Dermis microvascular lymphatic vessel endothelial cell (primary cell): ENCODE measurements around the gene APOF. TPM values are rescaled to one million over a fixed set of nuclear protein-coding genes. Genes with fewer than 3 reads are reported as not detected.
"Not testable (repeated sequence)": the region's sequence is repeated elsewhere in the genome, so short reads cannot be mapped to it uniquely, and the experiment has no call there.

Source experiments
- DNase-seq, 2 donors: peaks; one replicate each; pipeline versions ENCODE4 v3.0.0 to v3.0.0-alpha.2; 2010; ENCODE audit warnings: low read depth in 2 of 2
- total RNA-seq: library from RNA; depleted of rRNA; stranded (reverse); fragments of >200 nt; gene quantifications from 2 replicates; pipeline ENCODE4 v1.2.1, GENCODE V29; 2014

The APOF gene
- total RNA-seq, 1 donor from 2014 or later, result not detected

DNA sequence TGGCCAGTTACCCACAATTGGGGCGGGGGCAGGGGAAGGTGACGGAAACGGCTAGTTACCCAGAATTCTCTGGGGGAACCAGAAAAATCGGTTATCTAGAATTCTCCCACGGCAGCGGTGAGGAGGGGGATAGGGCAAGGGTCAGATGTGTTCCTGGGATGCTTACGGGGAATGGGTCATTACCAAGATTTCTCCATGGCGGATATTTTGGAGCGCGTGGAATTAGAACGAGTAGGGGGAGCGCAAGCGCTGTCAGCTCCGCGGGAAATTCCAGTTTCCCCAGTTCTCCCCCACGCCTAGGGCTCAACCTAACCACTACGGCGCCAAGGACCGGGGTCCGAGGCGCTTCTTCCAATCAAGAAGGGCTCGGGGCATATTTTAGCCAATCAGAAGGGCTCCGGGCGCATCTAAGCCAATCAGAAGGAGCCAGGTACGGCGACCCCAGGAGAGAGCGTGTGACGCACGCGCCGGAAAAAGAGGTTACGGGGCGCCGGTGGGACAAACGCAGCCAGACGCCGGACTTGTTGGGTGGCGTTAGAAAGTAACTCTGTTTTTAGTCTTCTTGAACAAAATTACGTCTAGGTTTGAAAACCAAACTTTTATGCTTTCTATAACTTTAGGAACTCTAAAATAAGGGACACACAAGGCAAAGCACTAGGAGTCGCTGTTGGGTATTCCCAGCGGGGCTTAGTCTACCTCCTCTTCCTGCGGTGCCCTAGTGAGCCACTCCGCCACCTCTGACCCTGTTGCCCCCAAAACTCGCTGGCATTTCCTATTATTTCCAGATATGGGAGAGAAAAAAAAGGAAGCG lies 28.8 kb downstream of the APOF start, which contains the start of gene PAN2:
Gene PAN2, minus strand, starts transcription at position 322 of the 811 bp plus-strand sequence. CDS start 906 bp downstream, outside the sequence.
- peak; percentile 93 to 99 for DNase-seq

DNA sequence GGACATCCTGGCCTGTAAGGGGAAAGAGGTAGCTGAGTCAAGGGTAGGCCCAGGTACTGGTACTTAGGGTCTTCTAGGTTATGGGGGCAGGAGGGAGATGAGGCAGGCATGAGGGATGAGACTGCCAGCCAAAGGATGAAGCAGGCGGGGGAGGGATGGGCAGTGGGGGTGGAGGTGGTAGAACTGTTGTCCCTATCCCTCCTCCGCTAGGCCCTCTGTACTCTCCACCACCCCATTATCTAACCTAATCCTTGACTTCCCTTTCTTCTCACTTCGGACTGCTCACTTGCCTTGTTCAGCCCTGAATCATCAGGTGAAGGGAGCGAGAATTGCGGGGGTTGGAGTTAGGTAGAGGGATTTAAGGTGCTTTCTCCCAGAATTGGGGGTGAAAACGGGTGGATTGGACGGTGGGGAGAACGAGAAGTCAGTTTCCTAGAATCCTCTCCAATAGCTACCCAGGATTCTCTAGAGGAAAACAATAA lies 29.4 kb downstream of the APOF start:
- no peak for DNase-seq

DNA sequence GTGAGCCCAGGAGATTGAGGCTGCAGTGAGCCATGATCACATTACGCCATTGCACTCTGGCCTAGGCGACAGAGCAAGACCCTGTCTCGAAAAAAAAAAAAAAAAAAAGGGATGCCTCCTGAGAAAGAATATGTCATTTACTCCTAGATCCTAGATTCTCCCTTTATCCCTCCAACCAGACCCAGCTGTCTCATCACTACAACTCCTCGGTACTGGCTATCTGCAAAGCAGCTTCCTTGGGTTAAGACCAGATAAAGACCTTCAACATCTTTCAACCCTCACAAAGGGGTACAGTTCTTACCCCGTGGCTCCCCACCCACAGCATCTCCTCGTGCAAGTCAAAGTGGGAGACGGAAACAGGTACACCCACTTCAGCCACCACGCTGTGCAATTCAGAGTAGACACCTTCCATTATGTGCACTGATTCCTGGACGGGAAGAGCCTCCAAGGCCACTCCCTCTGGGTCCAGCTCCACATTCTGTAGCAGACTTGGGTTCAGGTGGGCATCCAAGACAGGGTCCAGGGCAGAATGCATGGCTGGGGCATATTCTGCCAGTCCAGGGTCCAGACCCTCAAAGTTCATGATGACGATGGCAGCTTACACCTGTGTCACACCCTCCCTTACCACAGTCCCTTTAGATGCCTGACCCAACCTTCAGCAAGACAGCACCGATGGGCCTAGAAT lies 30.0 kb downstream of the APOF start:
- no peak for DNase-seq

DNA sequence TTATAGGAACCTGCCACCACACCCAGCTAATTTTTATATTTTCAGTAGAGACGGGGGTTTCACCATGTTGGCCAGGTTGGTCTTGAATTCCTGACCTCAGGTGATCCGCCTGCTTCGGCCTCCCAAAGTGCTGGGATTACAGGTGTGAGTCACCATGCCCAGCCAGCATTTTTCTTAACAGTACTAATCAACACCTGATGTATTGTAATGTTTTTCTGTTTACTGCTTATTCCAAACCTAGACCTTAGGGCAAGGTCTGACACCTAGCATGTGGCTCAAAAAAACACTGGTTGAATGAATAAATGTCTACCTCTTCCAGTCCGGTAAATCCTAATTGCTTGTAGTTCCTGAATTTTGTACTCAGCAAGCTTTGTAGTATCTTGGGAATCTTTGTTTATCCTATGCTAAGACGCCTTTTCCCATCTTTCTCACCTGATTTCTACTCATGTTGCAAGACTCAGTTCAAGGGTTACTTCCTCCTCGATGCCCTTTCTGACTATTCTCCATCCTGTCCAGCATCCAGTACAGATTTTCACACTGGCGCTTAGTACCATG lies 31.6 kb downstream of the APOF start:
- no peak for DNase-seq

DNA sequence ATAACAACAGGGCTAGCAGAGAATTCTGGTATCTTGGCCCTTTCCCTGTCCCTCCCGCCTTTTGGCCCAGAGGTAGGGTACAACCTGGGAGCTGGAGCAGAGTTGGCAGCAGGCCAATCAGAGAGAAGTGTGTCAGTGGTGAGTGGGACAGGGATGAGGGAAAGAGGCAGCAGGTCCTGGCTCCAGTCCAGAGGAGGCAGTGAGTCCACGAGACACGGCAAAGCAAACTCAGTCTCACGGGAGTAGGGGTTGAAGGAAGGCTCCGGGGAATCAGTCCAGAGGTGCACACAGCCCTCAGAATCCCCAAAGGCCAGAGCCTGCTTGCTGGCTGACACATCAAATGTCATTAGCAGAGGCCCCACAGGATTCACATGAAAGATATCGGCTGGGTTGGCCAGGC lies 36.1 kb downstream of the APOF start:
- no peak for DNase-seq

DNA sequence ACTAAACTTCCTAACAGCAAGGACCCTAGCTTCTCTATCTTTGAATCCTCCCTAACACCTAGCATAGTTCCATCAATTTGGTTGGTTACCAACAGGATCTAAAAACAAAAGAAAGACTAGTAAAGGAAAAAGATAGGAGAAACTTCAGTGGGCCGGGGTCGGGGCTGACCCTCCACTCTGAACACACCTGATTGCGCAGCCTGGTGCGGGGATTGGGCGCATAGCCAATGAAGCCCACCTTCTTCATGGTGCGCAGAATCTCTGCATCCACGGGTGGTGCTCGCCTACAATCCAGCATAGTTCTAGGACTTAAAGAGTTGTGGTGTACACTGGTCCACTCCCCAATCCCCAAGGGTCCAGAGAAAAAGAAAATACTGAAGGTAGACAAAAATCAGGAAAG lies 36.5 kb downstream of the APOF start:
- no peak for DNase-seq

DNA sequence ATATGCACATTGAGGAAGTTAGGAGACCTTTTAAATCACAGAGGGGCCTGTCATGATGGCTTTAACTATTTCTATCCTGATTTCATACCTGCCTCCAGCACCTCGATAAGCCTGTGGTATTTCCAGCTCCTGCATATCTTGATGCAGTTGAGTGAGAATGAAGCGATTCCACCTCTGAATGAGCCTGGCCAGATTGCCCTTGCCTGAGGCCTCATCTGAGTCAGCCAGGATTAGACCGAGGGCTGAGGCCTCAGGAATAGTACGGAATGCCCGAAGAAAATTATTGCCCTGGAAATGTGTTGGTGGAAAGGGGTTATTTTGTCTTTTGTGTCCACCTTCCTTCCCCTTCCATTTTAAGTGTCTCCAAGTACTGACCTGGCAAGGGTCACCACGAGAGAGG lies 38.5 kb downstream of the APOF start:
- no peak for DNase-seq

DNA sequence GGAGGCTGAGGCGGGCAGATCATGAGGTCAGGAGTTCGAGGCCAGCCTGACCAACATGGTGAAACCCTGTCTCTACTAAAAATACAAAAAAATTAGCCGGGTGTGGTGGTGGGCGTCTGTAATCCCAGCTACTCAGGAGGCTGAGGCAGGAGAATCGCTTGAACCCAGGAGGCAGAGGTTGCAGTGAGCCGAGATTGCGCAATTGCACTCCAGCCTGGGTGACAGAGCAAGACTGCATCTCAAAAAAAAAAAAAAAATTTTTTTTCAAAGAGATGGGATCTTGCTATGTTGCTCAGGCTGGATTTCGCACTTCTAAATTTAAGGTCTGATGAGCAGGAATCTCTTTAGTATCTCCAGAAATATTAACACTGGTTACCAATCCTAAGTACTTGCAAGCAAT lies 41.0 kb downstream of the APOF start:
- DNase-seq, result not testable (repeated sequence)

DNA sequence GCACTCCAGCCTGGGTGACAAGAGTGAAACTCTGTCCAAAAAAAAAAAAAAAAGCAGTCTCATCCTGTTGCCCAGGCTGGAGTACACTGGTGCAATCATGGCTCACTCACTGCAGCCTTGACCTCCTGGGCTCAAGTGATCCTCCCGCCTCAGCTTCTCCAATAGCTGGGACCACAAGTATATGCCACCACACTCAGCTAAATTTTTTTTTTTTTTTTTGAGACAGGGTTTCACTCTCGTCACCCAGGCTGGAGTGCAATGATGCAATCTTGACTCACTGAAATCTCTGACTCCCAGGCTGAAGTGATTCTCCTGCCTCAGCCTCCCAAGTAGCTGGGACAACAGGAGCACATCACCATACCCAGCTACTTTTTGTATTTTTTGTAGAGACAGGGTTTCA lies 41.6 kb downstream of the APOF start:
- no peak for DNase-seq

DNA sequence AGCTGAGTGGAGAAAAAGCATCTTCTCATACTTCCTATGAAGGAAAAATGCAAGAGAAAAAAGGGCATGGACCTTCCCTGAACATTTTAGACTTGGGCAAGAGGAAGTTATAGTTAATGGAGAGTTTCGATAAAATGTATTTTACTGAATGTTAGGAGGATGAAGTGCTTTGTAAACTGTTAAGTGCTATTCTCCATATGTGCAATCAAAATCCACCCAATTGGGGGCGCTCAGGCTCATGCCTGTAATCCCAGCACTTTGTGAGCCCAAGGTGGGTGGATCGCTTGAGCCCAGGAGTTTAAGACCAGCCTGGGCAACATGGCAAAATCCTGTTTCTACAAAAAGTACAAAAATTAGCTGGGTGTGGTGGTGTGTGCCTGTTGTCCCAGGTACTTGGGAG lies 45.0 kb downstream of the APOF start:
- no peak for DNase-seq

DNA sequence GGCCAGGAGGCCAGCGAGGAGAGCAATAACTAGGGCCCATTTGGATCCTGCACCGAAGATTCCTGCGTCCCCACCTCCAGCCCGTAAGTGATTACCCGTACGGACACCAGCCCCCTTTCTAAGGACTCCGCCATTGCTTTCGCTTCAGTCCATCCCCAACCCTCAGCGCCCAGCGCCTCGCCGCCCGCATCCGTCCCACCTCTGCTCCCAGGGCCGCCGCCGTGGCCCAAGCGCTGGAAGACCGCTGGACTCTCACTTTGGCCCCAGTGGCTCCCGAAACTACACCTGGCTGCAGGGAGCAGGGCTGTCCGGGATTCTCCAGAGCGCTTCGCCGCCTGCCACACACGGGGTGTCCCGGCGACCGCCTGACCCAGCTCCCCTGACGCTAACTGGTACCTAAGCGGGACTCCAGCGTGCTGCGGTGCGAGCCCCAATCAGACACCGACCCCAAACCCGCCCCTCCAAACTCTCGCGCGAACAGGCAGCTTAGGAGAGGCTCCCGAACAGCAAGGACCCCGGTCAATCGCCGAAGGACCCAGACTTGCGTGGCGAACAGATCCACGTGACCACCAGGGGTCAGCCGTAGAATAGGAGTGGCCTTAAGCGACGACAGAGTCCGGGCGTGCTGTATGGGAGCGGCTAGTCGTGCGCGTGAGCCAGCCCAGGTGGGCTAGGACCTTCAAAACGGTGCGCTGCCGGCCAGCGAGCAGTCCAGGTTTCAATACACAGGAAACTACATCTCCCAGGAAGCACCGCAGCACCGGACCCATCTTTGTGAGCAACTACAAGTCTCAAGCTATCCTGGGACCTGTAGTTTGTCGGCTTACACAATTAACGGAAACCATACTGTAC lies 46.8 kb downstream of the APOF start, which contains the start of gene CNPY2:
Gene CNPY2, minus strand, starts transcription at position 367 of the 852 bp plus-strand sequence. CDS start 771 bp downstream, outside the sequence.
- peak; percentile 96 to 98 for DNase-seq

DNA sequence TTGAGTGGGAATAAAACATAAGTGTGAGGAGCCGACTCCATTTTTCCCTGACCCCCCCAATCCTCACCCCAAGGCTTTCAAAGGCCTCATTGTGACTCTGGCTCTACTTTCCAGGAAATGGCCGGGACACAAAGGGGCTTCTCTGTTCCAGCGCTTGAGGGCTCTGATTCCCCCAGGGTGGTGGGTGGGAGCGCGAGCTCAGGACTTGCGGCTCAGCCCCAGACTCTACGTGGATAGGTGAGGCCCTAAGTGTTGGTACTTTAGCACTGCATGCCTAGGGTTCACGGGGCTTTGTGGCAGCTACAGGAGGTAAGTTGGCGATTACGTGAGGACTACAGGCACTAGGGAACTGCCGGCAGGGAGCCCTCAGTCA lies 47.4 kb downstream of the APOF start:
- peak in 1 of 2 donors; percentile 21 for DNase-seq

DNA sequence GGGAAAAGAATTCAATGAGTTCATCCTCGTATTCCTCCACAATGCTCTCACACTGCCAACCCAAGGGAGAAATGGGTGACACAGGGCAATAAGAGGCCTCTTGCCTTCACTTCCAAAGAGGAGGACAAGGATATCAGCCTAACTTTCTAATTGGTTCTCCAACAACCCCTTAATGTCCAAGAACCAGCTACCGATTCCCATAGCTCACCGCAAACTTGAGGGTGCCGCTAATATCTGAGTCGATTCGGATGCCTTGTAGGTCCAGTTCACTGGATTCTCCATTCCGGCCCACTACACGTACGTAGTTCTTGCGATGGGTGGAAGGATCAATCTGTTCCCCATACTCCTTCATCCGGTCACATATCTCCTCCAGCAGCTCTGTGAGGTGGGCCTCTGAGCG lies 51.7 kb downstream of the APOF start:
- DNase-seq, result no peak

Other genes starting within 250 kb of the APOF start
- gene RPL41, start 246.2 kb downstream of the APOF start, total RNA-seq, result 2,319 and 2,425 TPM in 2 replicates
- 2.7 and 3.3 TPM in 2 replicates for gene ZC3H10, start 244.6 kb downstream of the APOF start, total RNA-seq
- gene ESYT1, start 234.6 kb downstream of the APOF start, total RNA-seq, result 320 and 356 TPM in 2 replicates
- 60.3 and 87.9 TPM in 2 replicates for gene MYL6B, start 210.3 kb downstream of the APOF start, total RNA-seq
- gene MYL6, start 204.5 kb downstream of the APOF start, total RNA-seq, result 2,234 and 2,594 TPM in 2 replicates
- gene SMARCC2, start 173.4 kb downstream of the APOF start, total RNA-seq, result 32.6 and 43.2 TPM in 2 replicates
- gene RNF41, start 140.9 kb downstream of the APOF start, total RNA-seq, result 61.4 and 90.8 TPM in 2 replicates
- gene NABP2, start 138.5 kb downstream of the APOF start, total RNA-seq, result 21.6 and 22.5 TPM in 2 replicates
- not detected in 2 replicates for gene SLC39A5, start 132.8 kb downstream of the APOF start, total RNA-seq
- 10.1 and 17.1 TPM in 2 replicates for gene ANKRD52, start 104.5 kb downstream of the APOF start, total RNA-seq
- gene COQ10A, start 95.9 kb downstream of the APOF start, total RNA-seq, result 6.0 and 10.0 TPM in 2 replicates
- gene CS, start 62.5 kb downstream of the APOF start, total RNA-seq, result 119 and 132 TPM in 2 replicates
- 61.0 and 73.5 TPM in 2 replicates for gene CNPY2, start 46.9 kb downstream of the APOF start, total RNA-seq
- gene PAN2, start 28.9 kb downstream of the APOF start, total RNA-seq, result 6.7 and 9.6 TPM in 2 replicates
- gene IL23A, start 24.0 kb downstream of the APOF start, total RNA-seq, result 0.13 TPM in 1 of 2 replicates, not detected in the other
- 44.3 and 63.1 TPM in 2 replicates for gene STAT2, start 2.8 kb downstream of the APOF start, total RNA-seq
- gene TIMELESS, start 86.6 kb upstream of the APOF start, total RNA-seq, result 10.5 and 11.7 TPM in 2 replicates
- 0.26 and 0.51 TPM in 2 replicates for gene MIP, start 91.8 kb upstream of the APOF start, total RNA-seq
- 1.4 and 2.1 TPM in 2 replicates for gene SPRYD4, start 105.7 kb upstream of the APOF start, total RNA-seq
- 0.13 TPM in 2 replicates for gene GLS2, start 125.3 kb upstream of the APOF start, total RNA-seq
- 43.6 and 52.4 TPM in 2 replicates for gene RBMS2, start 159.0 kb upstream of the APOF start, total RNA-seq